ENCODE results near the gene OXNAD1.

Gene OXNAD1

DNA sequence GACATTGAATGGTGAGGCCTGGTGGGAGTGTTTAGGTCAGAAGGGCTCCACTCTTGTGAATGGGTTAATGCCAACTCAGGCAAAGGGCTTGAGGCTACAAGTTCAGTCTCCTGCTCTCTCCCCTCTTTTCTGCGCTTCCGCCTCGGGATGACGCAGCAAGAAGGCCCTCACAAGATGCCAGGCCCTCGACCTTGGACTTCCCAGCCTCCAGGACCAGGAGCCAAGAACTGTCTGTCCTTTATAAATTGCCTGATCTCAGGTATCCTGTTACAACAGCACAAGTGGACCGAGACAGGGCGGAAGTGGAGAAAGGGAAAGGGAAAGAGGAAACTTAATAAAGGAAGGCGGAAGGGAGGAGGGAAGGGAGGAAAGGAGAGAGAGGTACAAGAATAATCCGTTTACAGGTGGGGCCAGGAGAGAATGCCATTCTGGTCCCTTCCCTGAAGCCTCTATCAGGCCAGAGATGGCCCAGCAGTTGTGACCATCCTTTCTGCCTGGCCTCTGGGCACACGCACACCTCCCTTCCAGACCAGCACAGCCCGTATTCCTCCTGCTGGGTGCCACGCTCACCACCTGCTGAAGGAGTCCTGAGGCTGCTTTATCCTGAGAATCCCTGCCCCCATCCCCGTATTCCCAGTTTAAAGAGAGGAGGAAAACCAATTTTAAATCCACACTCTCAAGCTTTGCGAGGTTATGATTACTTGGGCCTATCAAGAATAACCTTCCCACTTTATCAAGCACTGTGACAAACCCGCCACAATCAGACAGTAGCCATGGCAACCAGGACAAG lies 64.2 kb downstream of the OXNAD1 start:
- DNase-seq (ENCODE audit: low read depth) = no peak

- DNase-seq (ENCODE audit: low read depth) = no peak
Measured at GRCh38 chr3:16329826-16330129, 64.8 kb downstream of the OXNAD1 start.

DNA sequence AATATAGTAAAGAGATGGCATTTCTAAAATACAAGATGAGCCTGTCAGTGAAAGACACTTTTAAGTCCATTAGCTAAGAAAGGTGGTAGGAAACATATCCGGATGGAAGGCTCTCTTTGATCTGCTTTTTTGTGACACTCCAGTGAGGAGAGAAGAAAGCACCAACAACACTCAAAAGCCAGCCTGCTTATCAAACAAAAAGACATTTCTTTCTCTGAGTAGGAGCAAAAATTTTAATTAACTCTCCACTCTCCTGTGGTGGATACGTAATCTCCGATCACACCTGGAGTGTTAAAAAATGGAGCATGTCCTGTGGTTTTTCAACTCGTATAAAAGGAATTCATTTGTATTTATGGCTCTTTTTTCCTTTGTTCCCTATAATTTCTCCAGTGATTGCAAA lies 65.3 kb downstream of the OXNAD1 start:
- no peak for DNase-seq (ENCODE audit: low read depth)

DNA sequence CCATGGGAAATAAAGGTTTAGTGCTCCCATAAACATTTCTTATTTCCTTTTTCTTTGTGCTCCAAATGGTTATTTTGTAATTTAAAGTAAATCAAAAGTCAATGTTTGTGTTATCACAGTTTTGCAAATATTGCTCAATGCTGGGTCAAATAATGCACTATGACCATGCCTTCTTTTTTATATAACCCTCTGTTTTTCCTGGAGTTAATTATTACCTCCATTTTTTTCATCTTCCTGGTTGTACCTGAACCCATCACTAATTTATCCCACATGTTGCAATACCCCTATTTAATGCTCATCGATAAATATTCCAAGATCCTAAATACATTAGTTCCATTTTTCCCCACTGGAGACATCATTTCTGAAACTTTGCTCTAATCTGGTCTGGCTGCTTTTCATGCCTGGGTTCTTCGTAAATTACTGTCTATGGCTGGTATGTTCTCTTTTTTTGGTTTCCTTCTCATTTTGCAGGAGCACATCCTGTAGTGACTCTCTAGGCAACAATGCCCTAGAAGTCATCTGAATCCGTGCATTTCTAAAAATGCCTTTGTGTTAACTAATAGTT lies 66.4 kb downstream of the OXNAD1 start:
- DNase-seq (ENCODE audit: low read depth) = no peak

GRCh38 chr3:16332904-16333426 lies 68.0 kb downstream of the OXNAD1 start:
- no peak for DNase-seq (ENCODE audit: low read depth)

DNA sequence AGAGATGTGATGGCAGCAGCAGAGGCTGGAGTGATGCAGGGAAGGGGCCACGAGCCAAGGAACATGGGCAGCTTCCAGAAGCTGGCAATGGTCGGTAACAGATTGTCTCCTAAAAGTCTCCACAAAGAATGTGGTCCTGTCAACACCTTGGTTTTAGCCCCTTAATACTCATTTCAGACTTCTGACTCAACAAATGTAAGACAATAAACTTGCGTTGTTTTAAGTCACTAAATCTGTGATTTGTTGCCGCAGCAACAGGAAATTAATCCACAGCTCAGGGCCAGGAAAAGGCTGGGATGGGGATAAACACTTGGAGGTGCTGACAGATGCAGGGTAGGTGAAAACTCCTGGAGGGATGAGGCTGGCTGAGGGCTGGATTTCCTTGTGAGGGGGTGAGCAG lies 69.9 kb downstream of the OXNAD1 start:
- no peak for DNase-seq (ENCODE audit: low read depth)

DNA sequence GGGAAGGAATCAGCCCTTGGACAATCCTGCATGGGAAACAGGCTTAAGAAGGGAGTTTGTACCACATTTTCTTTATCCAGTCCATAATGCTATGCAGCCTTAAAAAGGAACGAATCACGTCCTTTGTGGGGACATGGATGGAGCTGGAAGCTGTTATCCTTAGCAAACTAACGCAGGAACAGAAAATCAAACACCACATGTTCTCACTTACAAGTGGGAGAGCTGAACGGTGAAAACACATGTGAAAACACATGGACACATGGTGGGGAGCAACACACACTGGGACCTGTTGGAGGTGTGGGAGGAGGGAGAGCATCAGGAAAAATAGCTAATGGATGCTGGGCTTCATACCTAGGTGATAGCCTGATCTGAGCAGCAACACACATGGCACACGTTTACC lies 70.3 kb downstream of the OXNAD1 start:
- no peak for DNase-seq (ENCODE audit: low read depth)

GRCh38 chr3:16335772-16336645 lies 71.0 kb downstream of the OXNAD1 start:
- DNase-seq (ENCODE audit: low read depth) = no peak

DNA sequence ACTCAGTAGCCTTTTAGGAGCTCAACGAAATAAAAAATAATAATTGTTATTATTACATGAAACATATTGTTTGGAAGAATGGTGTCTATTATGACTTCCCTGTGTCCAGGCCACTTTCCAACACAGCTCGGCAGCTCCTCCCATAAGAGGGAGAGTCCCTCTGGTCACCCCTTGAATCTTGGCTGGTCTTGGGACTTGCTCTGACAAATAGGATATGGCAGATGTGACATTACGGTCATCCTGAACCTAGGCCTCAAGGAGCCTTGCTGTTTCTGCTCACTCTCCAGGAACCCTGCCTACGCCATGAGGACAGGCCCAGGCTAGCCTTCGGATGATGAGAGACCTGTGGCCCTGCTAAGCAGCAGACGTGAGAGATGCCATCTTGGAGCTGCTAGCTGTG lies 71.8 kb downstream of the OXNAD1 start:
- no peak for DNase-seq (ENCODE audit: low read depth)

- DNase-seq (ENCODE audit: low read depth) = peak; percentile 27
Measured at GRCh38 chr3:16337856-16338540, 73.0 kb downstream of the OXNAD1 start.

DNA sequence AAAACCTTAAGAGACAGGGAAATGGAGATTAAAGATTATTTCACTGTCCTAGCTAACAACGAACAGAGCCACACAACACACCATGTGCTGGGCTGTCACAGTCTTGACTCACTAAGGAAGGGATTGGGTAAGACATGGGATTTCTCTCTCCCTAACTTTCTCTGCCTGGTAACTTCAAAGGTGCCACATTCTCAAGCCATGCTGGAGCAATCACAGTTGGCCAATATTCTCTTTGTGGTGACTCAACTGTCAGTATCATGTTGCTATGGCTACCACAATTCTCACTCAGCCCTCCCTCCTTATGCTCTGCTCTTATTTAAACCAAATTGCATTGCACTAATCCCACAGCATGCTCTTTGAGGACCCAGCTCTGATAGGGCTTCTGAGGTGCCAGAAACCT lies 74.0 kb downstream of the OXNAD1 start:
- DNase-seq (ENCODE audit: low read depth) = no peak

- no peak for DNase-seq (ENCODE audit: low read depth)
Measured at GRCh38 chr3:16343101-16343500, 78.1 kb downstream of the OXNAD1 start.

- no peak for DNase-seq (ENCODE audit: low read depth)
Measured at GRCh38 chr3:16346413-16347081, 81.5 kb downstream of the OXNAD1 start.

GRCh38 chr3:16347548-16347947 lies 82.5 kb downstream of the OXNAD1 start:
- no peak for DNase-seq (ENCODE audit: low read depth)

DNA sequence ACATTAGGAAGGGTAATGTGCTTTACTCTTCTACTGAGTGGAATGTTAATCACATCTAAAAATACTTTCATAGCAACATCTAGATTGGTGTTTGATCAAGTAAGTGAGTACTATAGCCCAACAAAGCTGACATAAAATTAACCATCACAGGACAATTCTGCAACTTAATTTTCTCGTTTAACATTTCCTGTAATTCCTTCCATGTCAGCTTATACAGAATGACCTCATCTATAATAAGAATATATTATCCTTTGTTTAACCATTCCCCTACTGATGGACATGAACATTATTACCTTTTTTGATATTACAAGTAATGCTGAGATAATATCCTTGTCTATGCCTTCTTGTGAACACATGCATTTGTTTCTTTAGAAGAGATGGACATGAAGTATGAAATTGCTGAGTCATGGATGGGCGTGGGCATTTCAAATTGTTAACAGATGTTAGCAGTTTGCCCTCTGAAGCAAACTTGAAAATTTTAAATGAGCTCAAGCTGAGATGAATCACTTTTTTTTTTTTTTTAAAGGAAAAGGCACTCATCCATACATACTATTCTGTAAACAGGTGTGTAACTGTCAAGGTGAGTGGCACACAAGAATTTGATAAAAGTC lies 85.1 kb downstream of the OXNAD1 start:
- DNase-seq (ENCODE audit: low read depth) = no peak

DNA sequence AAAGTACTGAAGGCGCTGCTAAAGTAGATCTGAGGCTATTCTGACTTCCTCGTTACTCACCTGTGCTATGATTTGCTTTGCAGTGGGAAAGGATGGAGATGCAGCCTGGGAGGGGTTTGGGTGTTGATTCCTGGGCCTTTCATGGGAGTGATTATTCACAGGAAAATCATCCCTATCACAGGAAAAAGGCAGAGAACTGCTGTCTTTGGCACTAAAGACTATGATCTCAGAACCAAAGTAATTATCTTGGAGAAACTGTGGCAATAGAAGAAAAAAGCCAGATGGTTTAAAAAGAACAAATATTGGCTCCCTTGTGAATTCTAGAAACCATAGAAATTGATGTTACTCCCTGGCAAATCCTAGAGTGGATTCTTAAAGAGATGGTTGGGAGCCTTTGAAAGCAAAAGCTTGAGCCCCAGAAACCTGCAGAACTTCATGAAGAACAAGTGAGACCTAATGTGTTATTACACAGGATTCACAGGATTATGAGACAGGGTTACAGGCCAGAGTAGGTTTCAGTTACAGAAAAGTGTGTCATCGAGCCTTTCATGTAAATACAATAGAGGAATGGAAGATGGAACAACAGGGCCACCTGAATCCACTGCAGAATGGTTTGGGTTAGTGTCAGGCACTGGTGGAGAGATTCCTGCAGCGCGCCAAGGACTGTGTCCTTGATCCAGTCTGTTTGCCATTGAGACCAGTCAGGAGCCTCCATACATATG lies 85.7 kb downstream of the OXNAD1 start:
- DNase-seq (ENCODE audit: low read depth) = no peak

DNA sequence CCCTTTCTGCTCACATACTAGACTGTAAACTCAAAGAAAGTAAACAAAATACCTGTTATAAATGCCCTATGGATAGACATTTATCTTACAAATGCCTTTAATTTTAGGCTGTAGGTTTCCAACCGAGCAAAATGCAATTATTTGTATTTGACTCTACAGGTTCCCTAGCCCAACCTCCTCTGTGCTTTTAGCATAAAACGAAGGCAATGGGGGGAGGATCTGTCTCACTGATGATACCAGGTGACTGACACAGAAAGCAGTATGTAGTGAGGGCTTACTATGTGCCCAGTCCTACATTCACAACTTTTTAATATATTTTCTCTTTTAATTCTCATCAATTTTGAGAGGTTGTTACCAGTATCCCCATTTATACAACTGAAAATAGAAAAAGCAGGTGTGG lies 87.4 kb downstream of the OXNAD1 start:
- DNase-seq (ENCODE audit: low read depth) = no peak

DNA sequence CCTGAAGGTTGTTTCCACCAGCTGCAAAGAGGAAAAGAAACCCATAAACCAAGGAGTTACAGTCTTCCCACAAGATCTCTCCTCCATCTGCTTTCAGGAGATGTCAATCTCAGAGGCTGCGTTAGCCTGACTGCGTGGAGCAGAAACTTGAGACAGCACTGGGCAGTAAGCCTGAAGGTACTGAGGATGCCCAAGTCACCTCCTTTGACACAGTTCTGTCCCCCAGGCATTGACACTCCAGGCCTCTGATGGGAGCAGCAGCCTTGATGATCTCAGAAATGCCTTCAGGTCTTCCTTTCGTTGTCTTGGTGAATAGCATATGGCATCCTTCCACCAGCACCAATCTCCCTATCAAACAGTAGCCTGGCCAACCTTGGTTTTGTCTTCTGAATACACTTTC lies 89.3 kb downstream of the OXNAD1 start:
- no peak for DNase-seq (ENCODE audit: low read depth)

Measured in stimulated activated CD8-positive, alpha-beta memory T cell treated with anti-CD3 and anti-CD28 coated beads, Interleukin-4, amount 100 ng/mL, for 24 hours (primary cell).